GM04504 (cell line): ENCODE data around the gene PRPF19.

ENCODE experiments used
- DNase-seq: peaks from one replicate; pipeline ENCODE4 v3.0.0-alpha.2; 2012; ENCODE audit warnings: low read depth

PRPF19 gene

DNA sequence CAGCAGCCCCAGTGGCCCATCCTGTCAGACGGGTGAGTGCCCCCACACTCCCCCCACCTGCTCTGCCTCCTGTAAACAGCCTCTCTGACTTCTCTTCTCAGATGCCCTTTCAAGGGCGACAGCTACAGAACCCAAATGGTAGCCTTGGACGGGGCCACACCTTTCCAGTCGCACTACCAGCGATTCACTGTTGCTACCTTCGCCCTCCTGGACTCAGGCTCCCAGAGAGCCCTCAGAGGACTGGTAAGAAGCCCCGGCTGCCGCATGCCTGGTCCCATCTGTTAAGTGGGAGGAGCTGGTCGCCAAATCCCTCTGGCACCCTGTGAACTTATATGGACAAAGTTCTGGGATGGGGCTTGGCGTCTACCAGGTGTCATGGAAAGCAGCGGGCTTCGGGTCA is 32.9 kb downstream of the PRPF19 start:
- no peak for DNase-seq

GRCh38 chr11:60872961-60873524 is 33.3 kb downstream of the PRPF19 start:
- DNase-seq, result peak; percentile 72

DNA sequence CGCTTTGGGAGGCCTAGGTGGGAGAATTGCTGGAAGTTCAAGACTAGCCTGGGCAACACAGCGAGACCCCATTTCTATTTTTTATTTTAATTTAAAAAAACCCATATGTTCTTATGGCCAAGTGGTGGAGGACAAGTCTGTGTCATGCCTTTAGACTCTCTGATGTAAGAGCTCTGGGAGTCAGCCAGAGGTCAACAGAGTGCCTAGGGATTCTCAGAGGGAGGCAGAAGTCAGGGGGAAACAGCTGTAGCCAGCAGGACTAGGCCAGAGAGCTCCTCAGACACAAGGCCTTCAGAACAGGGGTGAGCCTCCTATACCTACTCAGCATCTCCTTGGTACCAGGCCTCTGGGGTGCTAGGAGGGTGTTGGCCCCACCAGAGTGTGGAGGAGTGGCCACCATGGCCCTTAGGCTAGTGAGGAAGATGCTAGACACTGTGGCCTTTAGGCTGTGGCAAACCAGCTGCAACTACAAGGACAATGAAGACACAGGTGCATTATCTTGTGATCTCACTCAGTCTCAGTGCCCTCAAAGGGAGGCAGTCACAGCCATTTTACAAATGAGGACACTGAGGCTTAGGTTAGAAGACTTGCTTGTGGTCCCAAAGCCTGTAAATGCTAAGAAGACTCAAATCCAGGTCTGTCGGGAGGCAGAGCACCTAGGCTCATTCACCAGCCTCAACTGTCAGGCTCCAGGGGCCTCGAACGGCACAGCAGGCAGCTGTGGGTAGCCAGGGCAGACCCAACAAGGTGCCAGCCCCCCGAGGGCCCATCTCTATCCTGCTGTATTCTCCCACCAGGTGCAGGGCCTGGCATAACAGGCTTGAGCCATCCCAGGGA is 34.0 kb downstream of the PRPF19 start:
- DNase-seq, result peak; percentile 69

- peak; percentile 32 for DNase-seq
Observed at GRCh38 chr11:60871378-60872061, 34.9 kb downstream of the PRPF19 start.

DNA sequence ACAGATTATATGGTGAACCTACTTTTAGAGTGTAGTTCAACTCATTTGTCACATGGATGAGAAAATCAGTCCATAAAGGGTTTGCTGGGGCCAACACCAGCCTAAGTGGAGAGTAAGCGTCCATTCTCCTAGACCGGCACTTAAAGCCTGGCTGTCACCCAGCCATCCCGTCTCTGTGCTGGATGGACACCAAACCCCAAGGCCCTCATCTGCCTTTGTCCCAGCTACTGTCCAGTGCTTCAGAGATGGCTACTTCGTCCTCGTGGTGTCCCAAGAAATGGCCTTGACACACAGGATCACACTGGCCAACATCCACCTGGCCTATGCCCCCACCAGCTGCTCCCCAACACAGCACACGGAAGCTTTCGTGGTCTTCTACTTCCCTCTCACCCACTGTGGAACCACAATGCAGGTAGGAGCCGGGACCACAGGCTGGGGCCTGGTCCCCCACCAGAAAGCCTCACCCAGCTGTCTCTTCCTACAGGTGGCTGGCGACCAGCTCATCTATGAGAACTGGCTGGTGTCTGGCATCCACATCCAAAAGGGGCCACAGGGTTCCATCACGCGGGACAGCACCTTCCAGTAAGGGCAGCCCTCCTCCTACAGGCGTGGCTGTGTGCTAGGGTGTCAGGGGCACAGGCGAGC is 35.5 kb downstream of the PRPF19 start:
- no peak for DNase-seq

GRCh38 chr11:60870276-60870675 is 36.1 kb downstream of the PRPF19 start:
- no peak for DNase-seq

GRCh38 chr11:60869451-60869825 is 36.9 kb downstream of the PRPF19 start:
- no peak for DNase-seq

- no peak for DNase-seq
Observed at GRCh38 chr11:60868682-60869450, 37.5 kb downstream of the PRPF19 start.

DNA sequence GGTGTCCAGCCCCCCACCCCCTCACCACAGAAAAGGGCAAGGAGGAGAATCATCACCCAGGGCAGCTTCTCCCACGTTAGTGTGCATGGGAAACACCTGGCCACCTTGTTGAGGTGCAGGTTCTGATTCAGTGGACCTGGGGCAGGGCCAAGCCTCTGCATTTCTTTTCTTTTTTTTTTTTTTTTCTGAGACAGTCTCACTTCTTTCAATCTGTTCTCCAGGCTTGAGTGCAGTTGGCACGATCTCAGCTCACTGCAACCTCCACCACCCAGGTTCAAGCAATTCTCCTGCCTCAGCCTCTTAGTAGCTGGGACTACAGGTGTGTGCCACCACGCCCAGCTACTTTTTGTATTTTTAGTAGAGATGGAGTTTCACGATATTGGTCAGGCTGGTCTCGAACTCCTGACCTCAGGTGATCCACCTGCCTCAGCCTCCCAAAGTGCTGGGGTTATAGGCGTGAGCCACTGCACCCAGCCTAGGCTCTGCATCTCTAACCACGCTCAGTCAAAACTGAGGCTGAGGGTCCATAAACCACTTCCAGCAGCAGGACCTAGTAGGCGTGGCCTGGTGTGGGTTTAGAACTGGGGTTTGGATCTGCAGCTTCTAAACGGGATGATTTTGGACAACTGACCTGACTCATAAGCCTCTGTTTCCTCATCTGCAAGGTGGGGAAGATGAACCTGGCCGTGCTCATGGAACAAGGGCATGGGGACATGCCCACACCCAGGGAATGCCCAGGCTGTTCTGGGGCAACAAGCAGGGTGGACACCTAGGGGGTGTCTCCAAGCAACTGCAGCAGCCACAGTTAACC is 38.3 kb downstream of the PRPF19 start:
- no peak for DNase-seq

DNA sequence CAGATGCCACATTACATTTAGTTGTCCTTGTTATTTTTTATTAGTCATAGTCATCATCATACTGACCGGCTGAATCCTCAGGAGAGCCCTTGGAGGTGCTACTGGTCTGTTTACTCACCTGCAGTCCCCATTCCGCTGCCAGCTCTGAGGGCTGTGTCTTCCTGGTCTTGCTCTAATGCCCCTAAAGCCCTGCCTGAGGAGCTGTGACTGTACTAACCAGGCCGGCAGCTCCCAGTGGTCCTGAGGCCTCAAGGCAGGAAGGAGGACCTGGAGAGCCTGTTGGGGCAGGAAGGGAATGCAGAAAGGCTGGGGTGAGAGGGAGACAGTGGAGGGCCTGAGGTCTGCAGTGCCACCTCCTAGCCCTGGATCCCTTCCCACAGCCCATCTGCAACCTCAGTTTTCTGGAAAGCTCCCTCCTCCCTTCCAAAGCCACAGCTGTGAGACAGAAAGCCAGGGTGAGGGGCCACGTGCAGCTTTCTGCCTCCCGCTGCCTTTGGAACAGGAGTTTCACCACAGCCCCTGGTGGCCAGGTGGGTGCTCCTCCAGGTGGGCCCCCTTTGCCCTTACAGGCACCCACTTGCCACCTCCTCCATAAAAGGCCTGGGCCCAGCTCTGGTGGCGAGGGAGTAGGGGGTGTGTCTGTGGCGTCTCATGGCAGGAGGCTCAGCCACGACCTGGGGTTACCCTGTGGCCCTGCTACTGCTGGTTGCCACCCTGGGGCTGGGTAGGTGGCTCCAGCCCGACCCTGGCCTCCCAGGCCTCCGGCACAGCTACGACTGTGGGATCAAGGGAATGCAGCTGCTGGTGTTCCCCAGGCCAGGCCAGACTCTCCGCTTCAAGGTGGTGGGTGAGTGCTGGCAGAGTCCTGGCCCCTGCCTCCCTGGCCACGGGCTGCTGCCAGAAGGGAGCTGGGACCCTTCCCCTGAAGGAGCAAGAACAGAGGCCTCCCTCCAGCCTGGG is 39.2 kb downstream of the PRPF19 start, which contains the start of gene ZP1:
ZP1 (plus strand) TSS at position 632 of the 960 bp plus-strand sequence; CDS start at position 652, 20 bp downstream.
- DNase-seq, result no peak

- no peak for DNase-seq
Observed at GRCh38 chr11:60864856-60865513, 41.4 kb downstream of the PRPF19 start.

GRCh38 chr11:60863550-60864521 is 42.5 kb downstream of the PRPF19 start:
- no peak for DNase-seq

- no peak for DNase-seq
Observed at GRCh38 chr11:60862171-60862570, 44.2 kb downstream of the PRPF19 start.

GRCh38 chr11:60860943-60861342 is 45.4 kb downstream of the PRPF19 start:
- no peak for DNase-seq

GRCh38 chr11:60859616-60860250 is 46.7 kb downstream of the PRPF19 start:
- DNase-seq, result no peak

DNA sequence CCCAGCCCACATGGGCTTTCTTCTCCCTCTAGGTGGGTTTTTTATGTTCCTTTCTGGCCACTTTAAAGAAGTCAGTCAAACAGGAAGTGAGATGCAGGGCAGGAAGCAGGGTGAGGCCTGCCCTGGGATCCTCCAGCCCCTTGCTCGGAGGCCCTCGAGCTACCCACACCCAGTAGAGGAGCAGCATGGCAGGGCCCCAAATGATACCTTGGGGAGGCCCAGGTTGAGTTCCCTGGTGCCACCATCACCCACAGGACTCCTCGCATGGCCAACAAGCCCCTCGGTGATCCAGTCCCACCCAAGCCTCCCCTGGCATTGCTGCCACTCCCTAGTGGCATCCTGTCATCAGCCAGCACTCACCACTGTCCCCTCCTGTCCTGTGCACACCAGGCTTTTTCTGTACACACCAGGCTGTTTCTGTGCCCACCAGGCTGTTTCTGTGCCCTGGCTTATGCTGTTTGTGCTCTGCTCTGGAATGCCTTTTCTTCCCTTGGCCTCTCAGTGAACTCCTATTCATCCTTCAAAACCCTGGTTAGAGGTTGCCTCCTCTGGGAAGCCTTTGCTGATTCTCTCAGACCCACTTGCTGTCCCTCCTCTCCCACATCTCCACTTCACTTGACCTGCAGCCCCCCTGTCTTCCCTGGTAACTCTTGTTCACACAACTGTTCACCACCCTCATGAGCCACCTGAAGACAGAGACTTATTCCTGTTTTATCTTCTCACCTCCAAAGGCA is 47.5 kb downstream of the PRPF19 start:
- DNase-seq, result no peak

GRCh38 chr11:60858236-60858635 is 48.1 kb downstream of the PRPF19 start:
- DNase-seq, result no peak
